ENCODE measurements around the gene ATOSB. TPM values are rescaled to one million over a fixed set of nuclear protein-coding genes. Genes with fewer than 3 reads are reported as not detected.

The ATOSB gene
- total and polyA plus RNA-seq, 9 of the 15 experiments (the other 6 are each of a cell fraction or from before 2014, with no cell fraction given): 0.45 to 8.0 (median 4.2) TPM

GRCh38 chr9:35054871-35055644 is 60.6 kb downstream of the ATOSB start:
- DNase-seq (ENCODE audit: extremely low read depth in 1 of 4, low spot score in 3 of 4) (no peak), FAIRE-seq (no peak), ATAC-seq (no peak; the same call in 1 of the 3 replicates)
- no peak overlapping the region for H3K4me3 ChIP-seq
- no peaks in the 10 kb centered on the region for H3K9me3 ChIP-seq (replicated peaks; ENCODE audit: control insufficient read depth, insufficient read depth, low read depth, low read length)
- H3K9me1 ChIP-seq (ENCODE audit: control insufficient read depth, insufficient read depth, low read length): no peaks in the 10 kb centered on the region
- no peak overlapping the region for H3K9ac ChIP-seq (ENCODE audit: insufficient read depth in 1 of 2, low read depth in 2 of 2, low read length in 2 of 2)
- no peaks in the 10 kb centered on the region for H4K20me1 ChIP-seq (replicated peaks; ENCODE audit: control insufficient read depth, insufficient read depth, low read length)
- no peak overlapping the region for H2AFZ ChIP-seq (ENCODE audit: low read depth, low read length)
- CTCF ChIA-PET (ENCODE audit: low intra/inter-chr PET ratio): no interaction called here
- H3K79me2 ChIP-seq (ENCODE audit: control insufficient read depth, insufficient read depth, low read length): no peaks in the 10 kb centered on the region
- no peaks in the 10 kb centered on the region for H3K27me3 ChIP-seq (ENCODE audit: control insufficient read depth in 2 of 2, insufficient read depth in 2 of 2, low read length in 2 of 2)
- no TSS peak for BruUV-seq (replicated peaks)
- POLR2A ChIA-PET: interaction anchor here (0.9 to 3.8 kb wide), 2 partner anchors 11 to 14 kb away, joined by 3 to 12 read pairs; no protein-coding TSS in a partner anchor
- in situ Hi-C loops (cut with MboI) (no loop called here), intact Hi-C loops (cut with micrococcal nuclease) (loop anchor here (5.0 kb wide), 2 partner anchors 58 to 158 kb away; a partner anchor contains a TSS)
- no peak overlapping the region for H3K27ac ChIP-seq (ENCODE audit: extremely low read depth, low read depth, low read length)
- H3K4me1 ChIP-seq (replicated peaks in 1 of 2; ENCODE audit: control insufficient read depth in 2 of 2, insufficient read depth in 2 of 2, low read length in 2 of 2): peaks cover 0 to 2% of the 10 kb centered on the region in 2 experiments; a peak in 2 of 5 replicates
- no peak overlapping the region for H3K4me2 ChIP-seq (ENCODE audit: insufficient read depth, low read length)
- H3K36me3 ChIP-seq (ENCODE audit: control insufficient read depth, insufficient read depth, low read length): peaks cover 50% of the 10 kb centered on the region
- 90% methylated on average over 11 of the region's 14 CpGs for WGBS (ENCODE audit: insufficient coverage, low coverage, missing lambda C conversion rate)
- TF ChIP-seq SMC3 (conservative IDR thresholded peaks at IDR 0.05; ENCODE audit: insufficient read depth, low read depth, low read length): no peak
- no peak for TF ChIP-seq THAP12 (CRISPR knock-in tag; IDR thresholded peaks at IDR 0.05)
- TF ChIP-seq PRPF4 (IDR thresholded peaks at IDR 0.05; ENCODE audit: insufficient read depth, low read depth, low read length, poor library complexity, severe bottlenecking): no peak
- no peak for TF ChIP-seq CEBPB (tag; IDR thresholded peaks at IDR 0.05)
- no peak for TF ChIP-seq NR1H2 (CRISPR knock-in tag; IDR thresholded peaks at IDR 0.05)
- no peak for TF ChIP-seq ZNF12 (CRISPR knock-in tag; IDR thresholded peaks at IDR 0.05)
- no peak for TF ChIP-seq ZBTB40 (IDR thresholded peaks at IDR 0.05)
- no peak for TF ChIP-seq ZBTB40 (CRISPR knock-in tag; IDR thresholded peaks at IDR 0.05)
- TF ChIP-seq SRSF7 (optimal IDR thresholded peaks at IDR 0.05; ENCODE audit: low read depth, low read length): no peak
- no peak for TF ChIP-seq ZBED1 (IDR thresholded peaks at IDR 0.05)
